ENCODE measurements around the gene ACSL1.

- TF ChIP-seq, protein P1, sequence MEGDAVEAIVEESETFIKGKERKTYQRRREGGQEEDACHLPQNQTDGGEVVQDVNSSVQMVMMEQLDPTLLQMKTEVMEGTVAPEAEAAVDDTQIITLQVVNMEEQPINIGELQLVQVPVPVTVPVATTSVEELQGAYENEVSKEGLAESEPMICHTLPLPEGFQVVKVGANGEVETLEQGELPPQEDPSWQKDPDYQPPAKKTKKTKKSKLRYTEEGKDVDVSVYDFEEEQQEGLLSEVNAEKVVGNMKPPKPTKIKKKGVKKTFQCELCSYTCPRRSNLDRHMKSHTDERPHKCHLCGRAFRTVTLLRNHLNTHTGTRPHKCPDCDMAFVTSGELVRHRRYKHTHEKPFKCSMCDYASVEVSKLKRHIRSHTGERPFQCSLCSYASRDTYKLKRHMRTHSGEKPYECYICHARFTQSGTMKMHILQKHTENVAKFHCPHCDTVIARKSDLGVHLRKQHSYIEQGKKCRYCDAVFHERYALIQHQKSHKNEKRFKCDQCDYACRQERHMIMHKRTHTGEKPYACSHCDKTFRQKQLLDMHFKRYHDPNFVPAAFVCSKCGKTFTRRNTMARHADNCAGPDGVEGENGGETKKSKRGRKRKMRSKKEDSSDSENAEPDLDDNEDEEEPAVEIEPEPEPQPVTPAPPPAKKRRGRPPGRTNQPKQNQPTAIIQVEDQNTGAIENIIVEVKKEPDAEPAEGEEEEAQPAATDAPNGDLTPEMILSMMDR (IDR thresholded peaks at IDR 0.05): peak in 1 of 3 donors; percentile 15
- TF ChIP-seq EP300 (IDR thresholded peaks at IDR 0.05) (no peak), POLR2A (IDR thresholded peaks at IDR 0.05) (no peak)
These were observed 450 bp downstream of the ACSL1 start for GRCh38 chr4:184825141-184825895.

Measured in ovary (tissue), 3 donors.